HL-60 (cell line): Measurements from ENCODE around the gene KSR1.

Source experiments
- DNase-seq, 2 experiments: peaks; one replicate each; pipeline ENCODE4 v3.0.0-alpha.2; 2010 to 2020; ENCODE audit warnings: low read depth in 1 of 2, low spot score in 1 of 2
- H3K27ac ChIP-seq: fragments of 250-450 bp; sonication (Bioruptor Pico); replicated peaks from 2 replicates; pipeline ENCODE4 v1.5.1; 2020; ENCODE audit warnings: mild to moderate bottlenecking, moderate library complexity
- H3K27me3 ChIP-seq: fragments of 250-450 bp; sonication (Bioruptor Pico); 2 replicates; pipeline ENCODE4 v1.5.1; 2021; ENCODE audit warnings: mild to moderate bottlenecking, moderate library complexity; ENCODE audit not compliant: insufficient read depth, poor library complexity, severe bottlenecking
- H3K4me3 ChIP-seq: replicated peaks from 2 replicates; pipeline ENCODE4 v1.5.1; 2011; ENCODE audit warnings: mild to moderate bottlenecking, control low read depth, low read length; ENCODE audit not compliant: insufficient read depth
- CTCF ChIP-seq: IDR thresholded peaks from one replicate; pipeline ENCODE4 v1.5.1; 2011; ENCODE audit warnings: low read length, control low read depth, inconsistent platforms; ENCODE audit not compliant: insufficient read depth
- GABPA ChIP-seq: IDR thresholded peaks from 2 replicates; pipeline ENCODE4 v1.6.1; 2012; ENCODE audit warnings: low read depth
- POLR2AphosphoS5 ChIP-seq: IDR thresholded peaks from 2 replicates; pipeline ENCODE4 v1.6.1; 2012; ENCODE audit warnings: low read depth
- REST ChIP-seq: IDR thresholded peaks from 2 replicates; pipeline ENCODE4 v1.6.1; 2012; ENCODE audit warnings: low read depth; ENCODE audit not compliant: insufficient replicate concordance
- SPI1 ChIP-seq: IDR thresholded peaks from 2 replicates; pipeline ENCODE4 v1.6.1; 2012; ENCODE audit warnings: low read depth, mild to moderate bottlenecking, borderline replicate concordance

Gene KSR1

GRCh38 chr17:27488231-27488630, 32.0 kb downstream of the KSR1 start:
- Histone ChIP-seq H3K27me3 (no peaks in the 10 kb centered on the region), H3K4me3 (no peak overlapping the region), H3K27ac (no peak overlapping the region)
- TF ChIP-seq GABPA (no peak), SPI1 (no peak), REST (no peak), POLR2AphosphoS5 (no peak), CTCF (no peak)
- DNase-seq, result no peak

GRCh38 chr17:27489045-27489715, 32.9 kb downstream of the KSR1 start:
- no peak overlapping the region for H3K27ac ChIP-seq
- no peaks in the 10 kb centered on the region for H3K27me3 ChIP-seq
- peak; percentile 80; the same call in 1 of the 2 replicates for TF ChIP-seq SPI1
- no peak for TF ChIP-seq GABPA
- no peak overlapping the region for H3K4me3 ChIP-seq
- peak; percentile 71 to 83 for DNase-seq

- no peaks in the 10 kb centered on the region for H3K27me3 ChIP-seq
- TF ChIP-seq POLR2AphosphoS5, result no peak
- no peak for TF ChIP-seq GABPA
- no peak for TF ChIP-seq REST
- TF ChIP-seq SPI1, result no peak
- TF ChIP-seq CTCF, result no peak
- H3K4me3 ChIP-seq, result no peak overlapping the region
These were observed 34.1 kb downstream of the KSR1 start for GRCh38 chr17:27490391-27490790.

GRCh38 chr17:27491713-27492190, 35.5 kb downstream of the KSR1 start:
- no peak for DNase-seq
- TF ChIP-seq GABPA (no peak), REST (no peak), POLR2AphosphoS5 (no peak), CTCF (no peak), SPI1 (no peak)
- Histone ChIP-seq H3K27me3 (no peaks in the 10 kb centered on the region), H3K4me3 (no peak overlapping the region), H3K27ac (no peak overlapping the region)

More at GRCh38 chr17:27490391-27490790, 34.1 kb downstream of the KSR1 start:
- no peak for DNase-seq
- no peak overlapping the region for H3K27ac ChIP-seq
